Fibroblast of gingiva (primary cell): ENCODE data around the gene RAD51B.
"Not testable (repeated sequence)": the region's sequence is repeated elsewhere in the genome, so short reads cannot be mapped to it uniquely, and the experiment has no call there.

Source experiments
- DNase-seq: peaks from one replicate; pipeline ENCODE4 v3.0.0-alpha.2; 2011; ENCODE audit warnings: low read depth

RAD51B gene

GRCh38 chr14:68407285-68407684 is 587.7 kb downstream of the RAD51B start:
- DNase-seq, result no peak

- DNase-seq, result no peak
Observed at GRCh38 chr14:68407825-68408224, 588.2 kb downstream of the RAD51B start.

GRCh38 chr14:68408680-68409079 is 589.1 kb downstream of the RAD51B start:
- DNase-seq, result peak; percentile 17

- DNase-seq, result peak; percentile 12
Observed at GRCh38 chr14:68409387-68409786, 589.8 kb downstream of the RAD51B start.

- DNase-seq, result no peak
Observed at GRCh38 chr14:68412505-68413465, 593.2 kb downstream of the RAD51B start.

- DNase-seq, result no peak
Observed at GRCh38 chr14:68413509-68413908, 593.9 kb downstream of the RAD51B start.

GRCh38 chr14:68414121-68414520 is 594.5 kb downstream of the RAD51B start:
- no peak for DNase-seq

GRCh38 chr14:68416171-68416570 is 596.6 kb downstream of the RAD51B start:
- no peak for DNase-seq

GRCh38 chr14:68417009-68417650 is 597.6 kb downstream of the RAD51B start:
- no peak for DNase-seq

GRCh38 chr14:68418174-68419118 is 598.9 kb downstream of the RAD51B start:
- DNase-seq, result no peak

GRCh38 chr14:68420350-68420749 is 600.8 kb downstream of the RAD51B start:
- DNase-seq, result no peak

GRCh38 chr14:68421116-68421515 is 601.5 kb downstream of the RAD51B start:
- DNase-seq, result no peak

GRCh38 chr14:68423686-68424085 is 604.1 kb downstream of the RAD51B start:
- no peak for DNase-seq

GRCh38 chr14:68424443-68425172 is 605.0 kb downstream of the RAD51B start:
- no peak for DNase-seq

GRCh38 chr14:68426661-68427549 is 607.3 kb downstream of the RAD51B start:
- DNase-seq, result no peak

- no peak for DNase-seq
Observed at GRCh38 chr14:68427550-68427890, 607.9 kb downstream of the RAD51B start.

GRCh38 chr14:68428900-68429299 is 609.3 kb downstream of the RAD51B start:
- DNase-seq, result not testable (repeated sequence)

GRCh38 chr14:68434173-68434572 is 614.6 kb downstream of the RAD51B start:
- not testable (repeated sequence) for DNase-seq

GRCh38 chr14:68435631-68436030 is 616.1 kb downstream of the RAD51B start:
- DNase-seq, result not testable (repeated sequence)

- DNase-seq, result peak; percentile 15
Observed at GRCh38 chr14:68439676-68440075, 620.1 kb downstream of the RAD51B start.
